ENCODE data around the gene HAL.

- TF ChIP-seq, protein P1, sequence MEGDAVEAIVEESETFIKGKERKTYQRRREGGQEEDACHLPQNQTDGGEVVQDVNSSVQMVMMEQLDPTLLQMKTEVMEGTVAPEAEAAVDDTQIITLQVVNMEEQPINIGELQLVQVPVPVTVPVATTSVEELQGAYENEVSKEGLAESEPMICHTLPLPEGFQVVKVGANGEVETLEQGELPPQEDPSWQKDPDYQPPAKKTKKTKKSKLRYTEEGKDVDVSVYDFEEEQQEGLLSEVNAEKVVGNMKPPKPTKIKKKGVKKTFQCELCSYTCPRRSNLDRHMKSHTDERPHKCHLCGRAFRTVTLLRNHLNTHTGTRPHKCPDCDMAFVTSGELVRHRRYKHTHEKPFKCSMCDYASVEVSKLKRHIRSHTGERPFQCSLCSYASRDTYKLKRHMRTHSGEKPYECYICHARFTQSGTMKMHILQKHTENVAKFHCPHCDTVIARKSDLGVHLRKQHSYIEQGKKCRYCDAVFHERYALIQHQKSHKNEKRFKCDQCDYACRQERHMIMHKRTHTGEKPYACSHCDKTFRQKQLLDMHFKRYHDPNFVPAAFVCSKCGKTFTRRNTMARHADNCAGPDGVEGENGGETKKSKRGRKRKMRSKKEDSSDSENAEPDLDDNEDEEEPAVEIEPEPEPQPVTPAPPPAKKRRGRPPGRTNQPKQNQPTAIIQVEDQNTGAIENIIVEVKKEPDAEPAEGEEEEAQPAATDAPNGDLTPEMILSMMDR (conservative IDR thresholded peaks at IDR 0.05), result no peak
- TF ChIP-seq ZFX (IDR thresholded peaks at IDR 0.05), result no peak
Measured at GRCh38 chr12:95993907-95994306, 2.2 kb downstream of the HAL start.
